ENCODE data around the gene KIF6.

- TF ChIP-seq, protein P1, sequence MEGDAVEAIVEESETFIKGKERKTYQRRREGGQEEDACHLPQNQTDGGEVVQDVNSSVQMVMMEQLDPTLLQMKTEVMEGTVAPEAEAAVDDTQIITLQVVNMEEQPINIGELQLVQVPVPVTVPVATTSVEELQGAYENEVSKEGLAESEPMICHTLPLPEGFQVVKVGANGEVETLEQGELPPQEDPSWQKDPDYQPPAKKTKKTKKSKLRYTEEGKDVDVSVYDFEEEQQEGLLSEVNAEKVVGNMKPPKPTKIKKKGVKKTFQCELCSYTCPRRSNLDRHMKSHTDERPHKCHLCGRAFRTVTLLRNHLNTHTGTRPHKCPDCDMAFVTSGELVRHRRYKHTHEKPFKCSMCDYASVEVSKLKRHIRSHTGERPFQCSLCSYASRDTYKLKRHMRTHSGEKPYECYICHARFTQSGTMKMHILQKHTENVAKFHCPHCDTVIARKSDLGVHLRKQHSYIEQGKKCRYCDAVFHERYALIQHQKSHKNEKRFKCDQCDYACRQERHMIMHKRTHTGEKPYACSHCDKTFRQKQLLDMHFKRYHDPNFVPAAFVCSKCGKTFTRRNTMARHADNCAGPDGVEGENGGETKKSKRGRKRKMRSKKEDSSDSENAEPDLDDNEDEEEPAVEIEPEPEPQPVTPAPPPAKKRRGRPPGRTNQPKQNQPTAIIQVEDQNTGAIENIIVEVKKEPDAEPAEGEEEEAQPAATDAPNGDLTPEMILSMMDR (optimal IDR thresholded peaks at IDR 0.05 in 1 of 3, IDR thresholded peaks at IDR 0.05 in 1 of 3, conservative IDR thresholded peaks at IDR 0.05 in 1 of 3; ENCODE audit: extremely low read depth in 1 of 3, insufficient read depth in 2 of 3, low read length in 3 of 3): no peak
- TF ChIP-seq EZH2 (IDR thresholded peaks at IDR 0.05; ENCODE audit: low read length): no peak
Measured at GRCh38 chr6:39317256-39317655, 408.0 kb downstream of the KIF6 start.
